Stimulated activated naive CD4-positive, alpha-beta T cell (primary cell): ENCODE data around the gene VMP1.

Experiments
- DNase-seq, 6 experiments: peaks; one replicate each; lab custom pipeline; 2025; lab: John Stamatoyannopoulos, UW

VMP1 gene

GRCh38 chr17:59711936-59712335, 4.5 kb downstream of the VMP1 start:
- DNase-seq: no peak

DNA sequence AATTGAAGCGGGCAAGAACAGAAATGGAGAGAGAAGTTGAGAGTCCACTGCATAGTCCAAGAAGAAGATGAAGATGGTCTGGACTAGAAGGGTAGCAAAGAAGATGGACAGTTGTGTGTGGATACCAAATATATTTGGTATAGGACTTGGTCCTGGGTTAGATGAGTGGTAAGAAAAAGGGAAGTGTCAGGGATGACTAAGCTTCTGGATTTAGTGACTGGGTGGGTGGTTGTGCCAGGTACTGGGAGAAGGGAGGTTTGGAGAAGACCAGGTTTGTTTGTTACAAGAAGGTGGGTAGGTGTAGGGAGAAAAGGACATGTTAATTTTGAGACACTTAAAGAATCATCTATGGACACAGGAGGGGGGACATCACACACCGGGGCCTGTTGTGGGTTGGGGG, 5.4 kb downstream of the VMP1 start:
- DNase-seq: no peak

DNA sequence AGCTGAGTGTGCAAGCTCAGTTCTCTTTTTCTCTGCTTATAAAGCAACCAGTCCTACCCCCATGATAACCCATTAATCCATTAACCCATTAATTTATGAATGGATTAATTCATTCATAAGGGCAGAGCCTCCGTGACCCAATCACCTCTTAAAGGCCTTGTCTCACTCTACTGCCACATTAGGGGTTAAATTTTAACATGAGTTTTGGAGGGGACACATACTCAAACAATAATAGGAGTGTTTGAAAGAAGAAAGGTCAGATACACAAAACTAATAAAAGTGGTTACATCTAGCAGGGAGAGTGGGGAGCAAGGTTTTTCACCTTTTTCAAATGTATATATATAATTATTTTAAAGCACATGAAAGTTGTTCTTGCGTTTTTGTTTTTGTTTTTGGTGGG, 6.8 kb downstream of the VMP1 start:
- no peak for DNase-seq

DNA sequence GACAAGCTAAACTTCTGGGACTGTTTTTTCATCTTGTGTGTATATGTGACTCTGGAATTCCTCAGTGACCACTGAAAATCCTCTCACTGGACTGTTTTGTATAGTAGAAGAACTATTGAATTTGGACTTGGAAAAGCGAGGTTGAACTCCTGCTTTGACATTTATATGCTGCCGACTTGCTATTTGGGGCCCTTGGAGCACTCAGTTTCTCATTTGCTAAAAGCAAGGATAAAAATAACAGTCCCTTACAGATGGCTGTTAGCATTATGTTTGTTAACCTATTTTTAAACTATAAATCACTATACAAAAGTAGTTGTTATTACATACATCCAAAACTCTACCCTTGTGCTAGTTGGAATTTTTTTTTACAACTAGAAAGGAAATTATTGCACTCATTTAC, 9.0 kb downstream of the VMP1 start:
- no peak for DNase-seq

DNA sequence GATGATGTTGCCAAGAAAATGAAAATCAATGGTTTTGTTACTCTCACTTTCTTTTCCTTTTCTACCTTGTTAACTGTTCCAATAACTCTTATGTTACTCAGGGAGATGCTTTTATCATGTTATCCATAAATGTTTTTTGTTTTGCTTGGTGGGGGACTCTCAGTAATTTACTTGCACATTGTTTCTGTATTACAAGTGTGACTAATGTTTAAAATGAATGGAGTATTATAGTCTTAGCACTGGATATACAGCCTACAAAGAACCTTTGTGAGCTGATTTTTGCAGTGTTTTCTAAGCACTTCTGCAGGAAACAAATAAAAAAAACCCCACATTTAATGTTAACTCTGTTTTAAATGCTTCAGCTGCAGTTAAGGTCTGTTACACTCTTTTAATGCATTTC, 12.1 kb downstream of the VMP1 start:
- no peak for DNase-seq

DNA sequence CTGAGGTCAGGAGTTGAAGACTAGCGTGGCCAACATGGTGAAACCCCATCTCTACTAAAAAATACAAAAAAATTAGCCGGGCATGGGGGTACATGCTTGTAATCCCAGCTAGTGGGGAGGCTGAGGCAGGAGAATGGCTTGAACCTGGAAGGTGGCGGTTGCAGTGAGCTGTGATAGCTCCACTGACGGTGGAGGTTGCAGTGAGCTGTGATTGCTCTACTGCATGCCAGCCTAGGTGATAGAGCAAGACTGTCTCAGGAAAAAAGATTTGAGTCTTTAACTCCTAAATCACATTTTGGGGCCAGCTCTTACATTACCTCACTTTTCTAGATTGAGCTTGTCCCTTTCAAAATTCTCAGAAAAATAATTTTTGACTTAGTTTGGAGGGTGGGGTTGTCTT, 15.2 kb downstream of the VMP1 start:
- DNase-seq: no peak

DNA sequence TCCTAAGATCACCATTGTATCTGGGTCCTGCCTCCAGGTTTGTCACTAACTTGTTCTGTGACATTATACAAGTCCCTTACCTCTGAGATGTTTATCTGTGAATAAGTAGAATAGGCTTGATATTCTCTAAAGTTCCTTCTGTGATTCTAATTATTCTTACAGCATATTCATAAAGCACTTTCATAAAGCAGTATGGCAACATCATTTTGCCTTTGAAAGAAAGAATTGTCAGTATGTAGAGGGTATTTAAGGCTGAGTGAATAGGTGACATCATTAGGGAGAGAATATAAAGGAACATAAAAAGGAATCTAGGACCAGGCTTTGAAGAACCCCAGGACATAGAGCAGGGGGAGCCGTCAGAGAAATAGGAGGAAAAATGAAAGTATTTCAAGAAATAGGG, 15.6 kb downstream of the VMP1 start:
- no peak for DNase-seq

DNA sequence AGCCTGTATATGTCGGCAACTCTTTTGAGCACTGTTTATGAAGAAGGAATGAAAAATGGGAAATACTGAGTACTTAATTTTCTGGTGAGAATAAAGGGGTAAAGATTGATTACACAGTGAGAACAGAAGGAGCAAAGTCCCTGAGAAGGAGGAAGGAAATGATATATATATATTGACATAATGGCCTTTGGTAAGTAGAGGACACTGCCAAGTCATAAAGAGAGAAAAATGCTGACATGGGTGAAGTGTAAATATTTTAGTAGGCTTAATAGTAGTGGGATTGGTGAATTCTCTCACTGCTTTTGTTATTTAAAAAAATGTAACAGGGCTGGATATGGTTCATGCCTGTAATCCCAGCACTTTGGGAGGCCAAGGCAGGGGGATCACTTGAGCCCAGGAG, 16.2 kb downstream of the VMP1 start:
- DNase-seq: no peak

- no peak for DNase-seq
These were observed 18.2 kb downstream of the VMP1 start for GRCh38 chr17:59725691-59726090.

DNA sequence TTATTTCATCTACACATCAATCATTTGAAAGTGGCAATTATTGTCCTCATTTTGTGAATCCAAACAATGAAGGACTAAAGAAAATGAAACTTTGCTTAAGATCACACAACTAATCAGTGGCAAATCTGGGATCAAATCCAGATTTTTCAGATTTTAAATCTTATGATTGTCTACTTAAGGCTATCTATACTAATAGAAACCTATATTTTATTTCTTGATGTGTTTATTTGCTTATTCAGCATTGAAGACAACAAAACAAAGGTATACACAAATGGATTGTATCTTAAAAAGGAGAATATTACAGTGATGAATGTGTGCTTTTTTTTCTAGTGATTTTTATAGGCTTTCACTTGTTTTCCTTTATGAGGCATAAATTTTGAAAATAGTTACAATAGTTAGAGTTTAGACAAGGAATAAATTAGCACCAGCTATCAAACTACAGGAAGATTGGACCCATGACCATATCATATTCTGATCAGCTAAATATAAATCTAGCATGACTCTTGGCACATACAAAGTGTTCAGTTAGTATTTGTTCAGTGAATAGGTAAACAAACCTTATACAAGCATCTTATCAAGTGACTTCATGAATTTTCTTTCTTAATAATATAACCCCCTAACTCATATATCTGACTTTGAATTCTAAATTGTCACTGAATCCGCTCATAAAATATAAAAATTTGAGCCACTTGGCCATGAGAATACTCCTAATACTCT, 20.5 kb downstream of the VMP1 start:
- DNase-seq: no peak

DNA sequence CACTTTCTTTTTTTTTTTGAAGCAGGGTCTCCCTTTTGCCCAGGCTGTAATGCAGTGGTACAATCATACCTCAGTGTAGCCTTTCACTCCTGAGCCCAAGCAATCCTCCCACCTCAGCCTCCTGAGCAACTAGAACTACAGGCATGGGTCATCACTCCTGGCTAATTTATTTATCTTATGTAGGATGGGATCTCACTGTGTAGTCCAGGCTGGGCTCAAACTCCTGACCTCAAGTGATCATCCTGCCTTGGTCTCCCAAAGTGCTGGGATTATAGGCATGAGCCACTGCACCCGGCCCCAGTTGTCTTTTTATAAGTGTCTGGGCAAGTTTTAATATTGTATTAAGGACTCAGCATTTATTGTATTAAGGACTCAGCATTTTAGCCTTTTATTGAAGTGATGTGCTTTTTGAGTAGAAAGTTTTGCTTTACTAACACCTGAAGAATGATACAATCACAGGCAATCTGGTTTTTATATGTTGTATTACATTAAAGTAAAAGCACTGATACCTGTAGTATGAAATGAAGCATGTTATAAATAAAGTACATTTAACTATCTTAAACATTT, 22.9 kb downstream of the VMP1 start:
- DNase-seq: no peak

DNA sequence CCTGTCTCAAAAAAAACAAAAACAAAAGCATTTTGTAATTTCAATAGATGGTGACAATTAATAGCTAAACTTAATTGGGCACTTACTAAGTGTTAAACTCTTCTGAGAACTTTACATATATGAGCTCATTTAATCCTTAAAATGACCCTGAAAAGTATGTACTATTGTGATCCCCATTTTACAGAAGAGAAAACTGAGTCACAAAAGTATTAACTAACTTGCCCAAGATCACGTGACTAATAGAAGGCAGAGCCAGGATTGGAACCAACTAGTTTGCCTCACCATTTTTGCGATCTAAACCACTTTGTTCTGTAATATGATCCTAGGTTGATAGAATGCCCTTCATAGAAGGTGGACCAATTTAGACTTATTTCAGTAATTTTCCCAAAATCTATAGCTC, 26.2 kb downstream of the VMP1 start:
- DNase-seq: no peak

DNA sequence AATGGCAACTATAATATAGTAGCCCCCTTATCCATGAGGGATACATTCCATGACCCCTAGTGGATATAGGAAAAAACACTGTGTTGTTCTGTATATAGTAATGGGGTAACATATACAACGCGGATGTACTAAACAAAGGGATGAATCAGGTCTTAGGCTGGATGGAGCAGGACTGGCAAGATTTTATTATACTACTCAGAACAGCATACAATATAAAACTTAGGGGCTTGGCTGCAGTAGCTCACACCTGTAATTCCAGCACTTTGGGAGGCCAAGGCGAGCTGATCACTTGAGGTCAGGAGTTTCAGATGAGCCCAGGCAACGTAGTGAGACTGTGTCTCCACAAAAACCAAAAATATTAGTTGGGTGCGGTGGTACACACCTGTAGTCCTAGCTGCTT, 26.8 kb downstream of the VMP1 start:
- no peak for DNase-seq

GRCh38 chr17:59737324-59737723, 29.9 kb downstream of the VMP1 start:
- DNase-seq: no peak

DNA sequence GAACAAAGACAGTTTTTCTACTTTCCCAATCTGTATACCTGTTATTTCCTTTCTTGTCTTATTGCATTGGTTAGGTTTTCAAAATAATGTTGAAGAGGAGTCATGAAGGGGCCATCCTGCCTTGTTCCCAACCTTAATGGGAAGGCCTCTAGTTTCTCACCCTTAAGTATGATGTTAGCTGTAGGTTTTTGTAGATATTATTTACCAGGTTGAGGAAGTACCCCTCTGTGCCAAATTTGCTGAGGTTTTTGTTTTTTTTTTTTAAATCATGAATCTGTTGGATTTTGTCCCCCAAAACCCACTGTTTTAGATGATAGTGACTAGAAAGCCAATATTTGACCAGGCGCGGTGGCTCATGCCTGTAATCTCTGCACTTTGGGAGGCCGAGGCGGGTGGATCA, 36.4 kb downstream of the VMP1 start:
- DNase-seq: no peak

- no peak for DNase-seq
These were observed 37.6 kb downstream of the VMP1 start for GRCh38 chr17:59745040-59745439.

DNA sequence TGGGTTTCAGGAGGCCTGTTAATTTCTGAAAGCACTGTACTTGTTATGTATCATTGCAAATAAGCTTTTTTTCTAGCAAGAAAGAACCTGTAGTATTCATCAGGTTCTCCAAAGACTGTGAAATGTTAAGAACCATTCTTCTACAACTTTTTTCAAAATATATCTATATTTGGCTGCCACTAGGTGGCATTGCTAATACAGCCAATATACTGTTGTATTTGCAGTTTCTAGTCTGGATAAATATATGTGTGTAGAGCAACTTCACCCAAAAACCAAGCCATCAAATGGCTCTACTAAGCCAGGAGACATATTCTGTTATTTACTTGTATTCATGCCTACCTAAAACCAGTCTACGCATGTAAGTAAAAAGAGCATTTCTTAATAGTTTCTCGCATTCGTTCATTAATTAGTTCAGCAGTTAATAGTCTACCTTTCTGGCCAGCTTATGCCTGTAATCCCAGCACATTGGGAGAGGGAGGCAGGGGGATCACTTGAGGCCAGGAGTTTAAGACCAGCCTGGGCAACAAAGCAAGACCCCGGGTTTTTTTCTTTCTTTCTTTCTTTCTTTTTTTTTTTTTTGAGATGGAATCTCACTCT, 39.5 kb downstream of the VMP1 start:
- peak in 2 of 6 experiments; percentile 2 to 6 for DNase-seq

GRCh38 chr17:59748591-59748990, 41.1 kb downstream of the VMP1 start:
- no peak for DNase-seq

DNA sequence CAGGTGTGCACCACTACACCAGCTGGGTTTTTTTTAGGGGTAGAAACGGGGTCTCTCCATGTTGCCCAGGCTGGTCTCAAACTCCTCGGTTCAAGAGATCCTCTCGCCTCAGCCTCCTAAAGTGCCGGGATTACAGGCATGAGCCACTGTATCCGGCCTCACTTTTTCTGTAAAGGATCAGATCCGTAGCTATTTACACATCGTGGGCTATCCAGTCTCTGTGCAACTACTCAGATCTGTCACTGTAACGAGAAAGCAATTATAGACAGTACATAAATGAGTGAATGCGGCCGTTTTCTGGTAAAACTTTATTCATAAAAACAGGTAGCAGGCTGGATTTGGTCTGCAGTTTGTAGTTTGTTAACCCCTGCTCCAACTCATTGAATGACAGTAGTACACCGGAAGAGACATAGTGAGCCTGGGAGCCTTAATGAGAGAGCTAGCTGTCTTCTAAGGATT, 44.5 kb downstream of the VMP1 start:
- DNase-seq: no peak

DNA sequence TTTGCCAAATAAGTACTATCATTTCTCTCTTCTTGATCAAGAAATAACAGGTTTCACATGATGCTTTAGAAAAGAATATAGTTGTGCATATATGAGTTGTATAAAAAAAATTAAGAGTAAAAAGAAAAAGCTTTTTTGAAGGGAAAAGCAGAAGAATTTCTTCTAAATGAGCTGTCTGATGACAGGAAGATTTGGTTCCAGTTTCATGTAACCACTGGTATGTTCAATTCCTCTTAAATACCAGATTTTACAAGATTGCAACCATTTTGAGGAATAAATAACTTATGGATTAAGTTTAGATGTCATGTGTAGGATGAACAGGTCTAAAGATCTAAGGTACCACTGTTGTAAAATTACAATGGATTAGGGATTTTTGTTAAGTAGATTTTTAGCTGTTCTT, 45.0 kb downstream of the VMP1 start:
- no peak for DNase-seq

DNA sequence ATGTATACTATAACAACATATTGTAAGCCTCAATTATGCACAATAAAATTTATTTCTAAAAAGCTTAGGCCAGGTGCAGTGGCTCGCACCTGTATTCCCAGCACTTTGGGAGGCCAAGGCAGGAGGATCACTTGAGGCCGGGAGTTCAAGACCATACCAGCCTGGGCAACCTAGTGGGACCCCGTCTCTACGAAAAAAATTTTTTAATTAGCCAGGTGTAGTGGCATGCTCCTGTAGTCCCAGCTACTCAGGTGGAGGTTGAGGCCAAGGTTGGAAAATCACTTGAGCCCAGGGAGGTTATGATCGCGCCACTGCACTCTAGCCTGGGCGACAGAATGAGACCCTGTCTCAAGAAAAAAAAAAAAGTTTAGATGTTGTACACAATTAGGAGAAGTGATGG, 45.5 kb downstream of the VMP1 start:
- DNase-seq: no peak

- peak in 3 of 6 experiments; percentile 54 to 74 (median 68) for DNase-seq
These were observed 46.3 kb downstream of the VMP1 start for GRCh38 chr17:59753522-59754467.

DNA sequence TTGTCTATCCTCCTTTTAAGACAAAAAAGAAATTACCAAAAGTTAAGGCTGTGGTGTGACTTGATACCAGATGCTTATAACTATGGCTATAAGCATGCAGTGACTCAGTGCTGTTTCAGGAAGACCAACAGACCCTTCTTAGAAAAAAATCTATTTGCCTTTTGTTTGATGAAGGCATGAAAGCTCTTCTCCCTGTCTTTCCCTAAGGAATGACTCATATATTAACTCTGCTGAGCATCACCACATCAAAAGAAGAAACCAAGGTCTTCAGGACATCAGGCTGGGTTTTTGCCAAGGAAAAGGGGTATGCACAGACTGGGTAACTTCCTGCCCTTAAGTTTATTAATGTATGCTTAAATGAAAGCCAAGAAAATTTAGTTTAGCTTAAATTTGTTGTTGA, 47.1 kb downstream of the VMP1 start:
- DNase-seq: no peak
